Measurements from ENCODE around the gene DMRTC2.
A peak's percentile ranks its signal among the peaks of the same experiment; 100 is the strongest.
"Not testable (repeated sequence)": the region's sequence is repeated elsewhere in the genome, so short reads cannot be mapped to it uniquely, and the experiment has no call there.

Gene DMRTC2

GRCh38 chr19:41872775-41873647, 28.2 kb downstream of the DMRTC2 start:
- peak; percentile 37 for DNase-seq

DNA sequence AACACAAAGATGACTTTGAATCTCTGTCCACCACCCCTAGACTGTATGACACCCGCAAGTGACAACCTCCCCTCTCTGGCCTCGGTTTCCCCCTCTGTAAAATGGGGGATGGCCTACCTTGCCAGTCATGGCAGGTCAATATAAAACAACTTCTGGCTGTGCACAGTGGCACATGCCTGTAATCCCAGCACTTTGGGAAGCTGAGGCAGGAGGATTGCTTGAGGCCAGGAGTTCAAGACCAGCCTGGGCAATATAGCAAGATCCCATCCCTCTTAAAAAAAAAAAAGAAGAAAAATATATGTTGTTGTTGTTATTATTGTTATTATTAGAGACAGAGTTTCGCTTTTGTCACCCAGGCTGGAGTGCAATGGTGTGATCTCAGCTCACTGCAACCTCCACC, 31.1 kb downstream of the DMRTC2 start:
- not testable (repeated sequence) for DNase-seq

GRCh38 chr19:41876847-41877832, 32.3 kb downstream of the DMRTC2 start, which contains the start of gene CD79A:
Gene CD79A, plus strand, starts transcription at chr19:41877279. Its CDS starts 26 bp downstream, at chr19:41877305.
- no peak for DNase-seq

DNA sequence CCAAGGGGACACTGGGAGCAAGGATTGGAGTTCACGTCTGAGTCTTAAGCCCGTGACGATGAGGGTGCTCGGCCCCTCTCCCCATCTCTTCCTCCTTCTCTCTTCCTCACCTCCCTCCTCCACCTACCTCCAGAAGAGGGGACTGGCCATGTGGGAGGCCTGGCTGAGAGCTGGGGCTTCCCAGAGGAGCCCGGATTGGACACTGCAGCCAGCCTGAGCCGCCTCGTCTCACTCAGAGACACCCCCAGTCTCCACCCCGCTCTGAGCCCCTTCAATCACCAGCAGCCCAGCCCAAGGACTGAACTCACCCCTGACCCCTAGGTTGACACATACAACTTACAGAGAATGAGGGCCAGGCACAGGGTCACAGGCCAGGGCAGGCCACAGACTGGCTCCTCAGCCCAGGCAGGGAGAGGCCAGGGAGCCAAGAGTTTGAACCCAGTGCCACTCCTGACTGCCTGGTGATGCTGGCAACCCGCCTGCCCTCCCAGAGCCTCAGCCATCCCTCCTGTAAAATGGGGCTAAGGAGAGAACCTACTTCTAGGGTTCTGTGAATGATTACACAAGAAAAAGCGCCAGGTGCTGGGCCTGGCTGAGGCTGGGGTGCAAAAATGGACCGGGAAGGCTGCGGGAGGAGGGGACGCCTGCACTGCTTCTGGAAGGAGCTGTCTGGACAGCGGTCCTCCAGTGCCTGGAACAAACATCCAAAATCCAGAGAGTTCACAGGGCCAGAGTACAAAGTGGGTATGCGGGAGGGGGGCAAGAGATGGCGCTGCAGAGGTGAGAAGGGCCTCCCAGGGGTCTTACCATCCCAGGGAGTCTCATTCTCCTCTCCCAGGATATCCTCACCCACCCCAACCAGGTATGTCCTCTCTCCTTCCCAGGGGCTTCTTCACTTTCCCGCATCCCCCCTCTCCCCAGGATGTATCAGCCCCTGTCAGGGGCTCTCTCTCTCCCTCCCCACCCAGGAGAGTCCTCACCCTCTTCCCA, 33.4 kb downstream of the DMRTC2 start:
- no peak for DNase-seq

DNA sequence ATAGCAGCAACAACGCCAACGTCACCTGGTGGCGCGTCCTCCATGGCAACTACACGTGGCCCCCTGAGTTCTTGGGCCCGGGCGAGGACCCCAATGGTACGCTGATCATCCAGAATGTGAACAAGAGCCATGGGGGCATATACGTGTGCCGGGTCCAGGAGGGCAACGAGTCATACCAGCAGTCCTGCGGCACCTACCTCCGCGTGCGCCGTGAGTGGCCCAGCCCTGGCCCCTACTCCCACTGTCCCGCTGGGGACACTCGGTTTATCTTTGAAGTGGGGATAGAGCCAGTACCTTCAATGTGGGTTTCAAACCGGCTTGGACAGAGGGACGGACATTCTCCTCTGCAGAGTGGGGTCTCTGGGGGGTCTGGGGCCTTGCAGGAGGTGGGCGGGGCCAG, 34.2 kb downstream of the DMRTC2 start:
- no peak for DNase-seq

DNA sequence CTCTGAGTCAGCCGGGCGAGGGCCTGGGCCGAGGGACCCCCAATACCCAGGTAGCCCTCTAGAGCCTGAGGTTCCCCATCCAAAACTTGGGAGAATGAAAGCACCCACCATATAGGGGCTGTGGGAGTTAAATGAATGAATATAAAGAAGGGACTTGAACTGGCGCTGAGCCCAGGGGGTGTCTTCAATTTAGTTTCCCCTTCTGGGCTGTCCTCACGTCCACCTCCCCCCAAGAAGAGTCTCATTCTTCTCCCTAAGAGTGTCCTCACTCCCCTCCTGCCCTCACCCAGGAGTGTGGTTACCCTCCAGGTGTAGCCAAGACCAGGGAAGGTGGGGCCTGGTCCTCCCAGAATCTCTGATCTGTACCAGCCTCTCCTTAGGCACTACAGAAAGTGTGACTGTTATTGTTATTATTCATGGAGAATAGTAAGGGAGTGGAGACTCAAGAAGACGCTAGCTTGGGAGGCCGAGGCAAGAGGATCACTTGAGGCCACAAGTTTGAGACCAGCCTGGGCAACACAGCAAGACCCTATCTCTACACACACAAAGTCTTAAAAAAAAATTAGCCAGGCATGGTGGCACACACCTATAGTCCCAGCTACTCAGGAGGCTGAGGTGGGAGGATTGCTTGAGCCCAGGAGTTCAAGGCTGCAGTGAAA, 35.0 kb downstream of the DMRTC2 start:
- no peak for DNase-seq

- no peak for DNase-seq
Observed at GRCh38 chr19:41880329-41880708, 35.5 kb downstream of the DMRTC2 start.

GRCh38 chr19:41882568-41883462, 38.0 kb downstream of the DMRTC2 start, which contains the start of gene ARHGEF1:
Gene ARHGEF1, plus strand, starts transcription at chr19:41883184. Its CDS starts 4,899 bp downstream, at chr19:41888083.
- DNase-seq, result peak; percentile 61

DNA sequence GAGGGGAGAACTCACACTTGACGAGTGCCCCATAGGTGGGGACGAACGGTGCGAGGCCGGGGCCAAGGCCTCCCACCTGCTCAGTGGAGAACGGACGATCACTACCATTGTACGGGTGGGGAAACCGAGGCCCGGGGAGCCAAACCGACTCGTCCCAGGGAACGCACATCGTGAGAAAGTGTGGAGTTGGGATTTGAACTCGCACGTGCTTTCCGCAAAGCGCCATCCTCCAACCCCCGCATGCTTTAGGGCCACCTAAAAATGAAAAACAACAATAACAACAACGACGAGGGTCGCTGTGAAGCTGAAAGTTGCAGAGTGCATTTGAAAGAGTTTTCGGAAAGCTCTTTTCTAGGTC, 38.6 kb downstream of the DMRTC2 start:
- DNase-seq, result no peak

DNA sequence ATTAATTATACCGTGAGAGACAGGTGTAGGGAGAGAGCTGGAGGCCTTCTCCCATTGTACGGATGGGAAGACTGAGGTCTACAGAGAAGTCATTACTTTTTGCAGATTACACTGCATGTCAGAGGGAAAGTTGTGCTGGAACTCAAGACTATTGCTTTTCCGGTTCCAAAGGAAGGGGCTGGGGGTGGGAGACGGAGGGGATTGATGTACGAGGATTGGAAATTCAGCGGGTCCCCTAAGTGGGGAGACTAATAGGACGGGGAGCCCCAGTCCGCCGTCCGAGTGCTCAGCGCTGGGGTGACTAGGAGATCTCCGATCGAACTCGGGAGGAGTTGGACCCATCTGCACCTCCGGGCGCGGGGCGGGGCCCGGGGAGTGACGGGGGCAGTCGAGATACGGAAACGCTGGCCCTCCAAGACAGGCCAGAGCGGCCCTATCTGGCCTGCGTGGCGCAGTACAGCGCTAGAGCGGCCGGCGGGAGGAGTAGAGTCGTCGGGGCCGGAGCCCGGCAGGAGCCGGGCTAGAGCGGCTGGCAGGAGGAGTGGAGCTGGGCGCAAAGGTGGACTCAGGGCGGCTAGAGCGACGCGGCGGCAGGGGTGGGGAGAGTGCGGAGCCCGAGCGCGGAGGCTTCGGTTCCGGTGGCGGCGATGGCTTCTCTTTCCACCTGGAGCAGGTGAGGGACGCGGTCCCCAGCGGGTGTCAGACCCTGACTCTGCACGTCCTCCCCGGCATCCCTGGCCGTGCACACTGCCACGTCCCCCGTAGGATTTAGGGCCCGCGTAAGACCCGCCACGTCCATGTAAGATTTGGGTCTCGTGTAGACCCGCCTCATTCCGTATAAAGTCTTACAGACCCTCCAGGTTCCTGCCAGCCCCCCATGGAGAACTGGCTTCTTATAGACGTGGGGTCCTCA, 39.2 kb downstream of the DMRTC2 start:
- peak; percentile 98 for DNase-seq

DNA sequence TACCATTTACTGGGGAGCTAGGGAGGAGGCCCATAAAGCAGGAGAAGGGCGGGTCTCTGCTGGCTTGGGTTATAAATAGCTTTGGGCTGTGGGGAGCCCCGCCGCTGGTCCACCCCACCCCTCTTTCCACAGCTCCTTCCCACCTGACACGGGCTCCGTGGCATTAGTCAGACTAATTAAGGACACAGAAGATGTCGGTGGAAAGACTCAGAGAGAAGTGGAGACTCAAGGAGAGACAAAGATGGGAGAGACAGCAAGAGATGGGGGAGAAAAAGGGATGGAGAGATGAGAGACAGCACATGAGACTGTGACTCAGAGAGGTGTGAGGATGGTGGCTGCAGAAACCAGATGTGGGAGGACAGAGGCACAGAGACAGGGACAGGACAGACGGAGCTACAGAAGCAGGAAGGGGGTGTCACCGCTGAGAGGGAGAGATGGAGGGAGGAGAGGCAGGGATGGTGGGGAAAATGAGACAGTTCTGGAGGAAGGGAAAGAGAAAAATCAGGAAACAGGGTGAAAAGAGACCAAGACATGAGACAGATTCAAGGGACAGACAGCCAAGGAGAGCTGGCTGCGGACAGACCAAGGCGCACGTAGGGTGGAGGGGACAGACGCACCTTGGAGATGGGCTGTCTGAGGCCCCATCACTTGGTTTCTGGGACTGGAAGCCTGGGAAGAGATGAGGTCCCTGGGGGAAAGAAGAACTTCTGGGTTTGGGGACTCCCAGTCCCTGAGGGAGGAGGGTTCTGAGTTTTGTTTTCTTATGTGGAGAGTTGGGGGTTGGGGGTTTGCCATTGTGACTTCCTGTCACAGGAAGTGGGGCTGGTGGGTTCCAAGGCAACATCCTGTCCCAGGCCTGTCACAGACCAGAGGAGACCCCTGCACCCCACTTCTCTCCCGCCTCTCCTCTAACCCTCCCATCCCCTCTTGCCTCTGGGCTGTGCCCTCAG, 42.2 kb downstream of the DMRTC2 start:
- peak; percentile 90 for DNase-seq

DNA sequence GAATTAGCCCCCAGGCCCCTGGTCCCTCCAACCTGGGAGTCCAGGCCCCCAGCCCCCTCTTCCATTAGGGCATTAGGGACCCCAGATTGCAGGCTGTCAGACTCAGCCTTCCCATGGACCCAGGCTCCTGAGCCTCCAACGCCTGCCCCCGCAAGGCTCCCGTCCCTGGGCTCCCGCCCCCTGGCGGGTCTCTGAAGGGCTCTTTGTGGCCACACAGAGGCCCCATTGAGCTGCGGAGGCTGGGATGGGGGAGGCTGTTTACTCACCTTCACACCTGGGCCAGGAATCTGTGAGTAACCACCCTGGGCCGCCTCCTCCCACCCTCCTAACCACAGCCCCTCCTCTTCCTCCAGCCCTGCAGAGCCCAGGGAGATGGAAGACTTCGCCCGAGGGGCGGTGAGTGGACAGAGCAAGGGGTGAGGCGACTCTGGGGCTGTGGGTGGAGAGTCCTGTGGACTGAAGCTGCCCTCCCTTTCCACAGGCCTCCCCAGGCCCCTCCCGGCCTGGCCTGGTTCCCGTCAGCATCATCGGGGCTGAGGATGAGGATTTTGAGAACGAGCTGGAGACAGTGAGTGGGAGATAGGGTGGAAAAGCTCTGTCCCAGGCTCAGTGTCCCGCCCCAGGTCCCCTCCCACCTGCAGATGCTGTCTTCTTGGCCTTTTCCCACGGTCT, 43.0 kb downstream of the DMRTC2 start:
- peak; percentile 96 for DNase-seq

DNA sequence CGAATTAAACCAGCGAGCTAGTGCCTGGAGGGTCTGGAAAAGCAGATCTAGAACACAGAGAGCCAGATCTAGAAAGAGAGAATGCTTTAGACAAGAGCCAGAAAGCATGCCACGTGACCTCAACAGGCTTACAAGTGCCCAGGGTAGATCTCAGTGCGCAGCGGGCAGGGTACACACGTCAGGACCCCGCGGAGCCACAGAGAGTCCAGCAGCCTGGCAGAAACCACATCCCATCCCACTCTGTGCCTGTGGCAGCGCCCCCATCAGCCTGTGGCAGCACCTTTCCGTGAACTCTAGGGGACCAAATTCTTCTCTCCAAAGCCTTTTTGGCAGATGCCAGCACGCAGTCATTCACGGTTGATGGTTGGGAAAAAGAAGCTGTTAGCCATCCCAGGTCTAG, 44.1 kb downstream of the DMRTC2 start:
- DNase-seq, result no peak

DNA sequence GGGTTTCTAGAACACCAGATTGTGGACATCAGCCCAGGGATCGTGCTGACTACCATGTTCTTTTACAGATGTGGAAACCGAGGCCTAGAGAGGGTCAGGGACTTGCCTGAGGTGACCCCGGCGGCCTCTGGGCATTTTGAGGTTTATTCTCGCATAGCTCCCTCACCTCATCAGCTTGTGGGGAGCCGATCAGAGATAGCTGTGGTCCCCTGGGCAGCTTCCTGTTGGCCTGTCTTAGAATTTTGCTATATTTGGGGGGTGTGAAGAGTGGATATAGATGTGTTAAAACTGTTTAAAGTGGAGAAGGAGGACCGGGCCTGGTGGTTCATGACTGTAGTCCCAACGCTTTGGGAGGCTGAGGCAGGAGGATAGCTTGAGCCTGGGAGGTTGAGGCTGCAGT, 45.1 kb downstream of the DMRTC2 start:
- no peak for DNase-seq

DNA sequence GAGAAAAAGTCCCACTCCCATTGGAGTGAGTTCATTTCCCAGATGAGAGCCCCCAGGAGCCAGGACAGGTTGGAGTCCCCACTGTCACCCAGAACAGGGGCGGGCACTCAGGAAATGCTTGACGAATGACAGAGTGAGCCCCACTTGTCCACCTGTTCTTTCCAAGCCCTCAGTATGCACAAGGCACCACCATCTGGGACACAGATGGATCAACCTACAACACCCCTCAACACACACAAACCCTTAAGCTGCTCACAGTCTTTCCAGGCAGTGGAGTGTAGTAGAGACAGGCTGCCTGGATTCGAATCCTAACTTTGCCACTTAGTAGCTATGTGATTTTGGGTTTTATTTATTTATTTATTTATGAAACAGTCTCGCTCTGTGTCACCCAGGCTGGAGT, 46.1 kb downstream of the DMRTC2 start:
- DNase-seq, result no peak

GRCh38 chr19:41892173-41892902, 47.5 kb downstream of the DMRTC2 start:
- DNase-seq, result no peak

- no peak for DNase-seq
Observed at GRCh38 chr19:41893899-41894298, 49.1 kb downstream of the DMRTC2 start.

All from NK-92 treated with Interleukin-12 subunit alpha and Interleukin-12 subunit beta, amount 100 ng/mL, for 24 hours (cell line).